ENCODE results near the gene RASGEF1C.

The RASGEF1C gene

GRCh38 chr5:180209137-180209581, at the start of gene RASGEF1C:
Gene RASGEF1C, minus strand, starts transcription at chr5:180209211. Its CDS starts 71,159 bp downstream, at chr5:180138052.
- peak; percentile 69 for DNase-seq

GRCh38 chr5:180253036-180253824, 44.2 kb upstream of the RASGEF1C start:
- no peak for DNase-seq

GRCh38 chr5:180251887-180252286, 42.9 kb upstream of the RASGEF1C start:
- DNase-seq: no peak

GRCh38 chr5:180251141-180251540, 42.1 kb upstream of the RASGEF1C start:
- no peak for DNase-seq

GRCh38 chr5:180250329-180250728, 41.3 kb upstream of the RASGEF1C start:
- DNase-seq: no peak

- DNase-seq: no peak
Observed at GRCh38 chr5:180241600-180241999, 32.6 kb upstream of the RASGEF1C start.

GRCh38 chr5:180238631-180239030, 29.6 kb upstream of the RASGEF1C start:
- DNase-seq: no peak

GRCh38 chr5:180235846-180236245, 26.8 kb upstream of the RASGEF1C start:
- no peak for DNase-seq

GRCh38 chr5:180235077-180235476, 26.1 kb upstream of the RASGEF1C start:
- DNase-seq: no peak

GRCh38 chr5:180234271-180234670, 25.3 kb upstream of the RASGEF1C start:
- no peak for DNase-seq

GRCh38 chr5:180233729-180234128, 24.7 kb upstream of the RASGEF1C start:
- no peak for DNase-seq

- no peak for DNase-seq
Observed at GRCh38 chr5:180230017-180230416, 21.0 kb upstream of the RASGEF1C start.

GRCh38 chr5:180222056-180222455, 13.0 kb upstream of the RASGEF1C start:
- no peak for DNase-seq

- no peak for DNase-seq
Observed at GRCh38 chr5:180217797-180218196, 8.8 kb upstream of the RASGEF1C start.

GRCh38 chr5:180216646-180217171, 7.7 kb upstream of the RASGEF1C start:
- no peak for DNase-seq

GRCh38 chr5:180215783-180216630, 7.0 kb upstream of the RASGEF1C start:
- no peak for DNase-seq

GRCh38 chr5:180214870-180215770, 6.1 kb upstream of the RASGEF1C start:
- DNase-seq: no peak

- DNase-seq: no peak
Observed at GRCh38 chr5:180213657-180214207, 4.7 kb upstream of the RASGEF1C start.

GRCh38 chr5:180213256-180213600, 4.2 kb upstream of the RASGEF1C start:
- DNase-seq: no peak

GRCh38 chr5:180212363-180213255, 3.6 kb upstream of the RASGEF1C start:
- DNase-seq: no peak

GRCh38 chr5:180211761-180212035, 2.7 kb upstream of the RASGEF1C start:
- no peak for DNase-seq

Data from stimulated activated CD4-positive, alpha-beta T cell treated with anti-CD3 and anti-CD28 coated beads, Interleukin-12 subunit alpha, Interleukin-12 subunit beta, amount 100 ng/mL, for 4 hours (primary cell).